ENCODE results near the gene OIT3. TPM values are rescaled to one million over a fixed set of nuclear protein-coding genes. Genes with fewer than 3 reads are reported as not detected.

The OIT3 gene
- total RNA-seq, 3 donors from 2014 or later = 0.12 to 0.25 (median 0.17) TPM

GRCh38 chr10:72852508-72852907 lies 41.0 kb upstream of the OIT3 start:
- Histone ChIP-seq H3K36me3 (ENCODE audit: low read depth) (no peaks in the 10 kb centered on the region), H3K9me3 (no peaks in the 10 kb centered on the region), H3K4me3 (no peak overlapping the region), H3K4me1 (ENCODE audit: low read depth) (no peaks in the 10 kb centered on the region)
- TF ChIP-seq CTCF (IDR thresholded peaks at IDR 0.05) = no peak
- DNase-seq (no peak), ATAC-seq (no peak)
- intact Hi-C loops (cut with DNase I, micrococcal nuclease) = no loop called here

- intact Hi-C loops (cut with DNase I, micrococcal nuclease) = no loop called here
- Histone ChIP-seq H3K9me3 (no peaks in the 10 kb centered on the region), H3K36me3 (ENCODE audit: low read depth) (no peaks in the 10 kb centered on the region), H3K4me3 (no peak overlapping the region), H3K4me1 (ENCODE audit: low read depth) (no peaks in the 10 kb centered on the region)
- no peak for ATAC-seq
- DNase-seq = no peak
- TF ChIP-seq CTCF (IDR thresholded peaks at IDR 0.05) = no peak
Observed at GRCh38 chr10:72855129-72855528, 38.4 kb upstream of the OIT3 start.

GRCh38 chr10:72855790-72856189 lies 37.7 kb upstream of the OIT3 start:
- DNase-seq (no peak), ATAC-seq (no peak)
- Histone ChIP-seq H3K4me1 (ENCODE audit: low read depth) (no peaks in the 10 kb centered on the region), H3K36me3 (ENCODE audit: low read depth) (no peaks in the 10 kb centered on the region), H3K9me3 (no peaks in the 10 kb centered on the region), H3K4me3 (no peak overlapping the region)
- TF ChIP-seq CTCF (IDR thresholded peaks at IDR 0.05) = no peak
- intact Hi-C loops (cut with DNase I, micrococcal nuclease) = no loop called here

GRCh38 chr10:72858067-72858466 lies 35.5 kb upstream of the OIT3 start:
- no peaks in the 10 kb centered on the region for H3K36me3 ChIP-seq (ENCODE audit: low read depth)
- intact Hi-C loops (cut with DNase I, micrococcal nuclease) = no loop called here
- no peak for DNase-seq
- H3K4me1 ChIP-seq (ENCODE audit: low read depth) = no peaks in the 10 kb centered on the region
- H3K9me3 ChIP-seq = no peaks in the 10 kb centered on the region
- TF ChIP-seq CTCF (IDR thresholded peaks at IDR 0.05) = no peak
- ATAC-seq = no peak
- H3K4me3 ChIP-seq = no peak overlapping the region

- ATAC-seq (no peak), DNase-seq (no peak)
- no peak for TF ChIP-seq CTCF (IDR thresholded peaks at IDR 0.05)
- H3K4me3 ChIP-seq = no peak overlapping the region
- intact Hi-C loops (cut with DNase I, micrococcal nuclease) = no loop called here
- H3K4me1 ChIP-seq (ENCODE audit: low read depth) = no peaks in the 10 kb centered on the region
- no peaks in the 10 kb centered on the region for H3K9me3 ChIP-seq
- H3K36me3 ChIP-seq (ENCODE audit: low read depth) = no peaks in the 10 kb centered on the region
Observed at GRCh38 chr10:72862957-72863356, 30.6 kb upstream of the OIT3 start.

Data from mucosa of descending colon (tissue), 3 donors.